GM23338 (cell line): ENCODE results near the gene MIB2. TPM values are rescaled to one million over a fixed set of nuclear protein-coding genes. Genes with fewer than 3 reads are reported as not detected.

Source experiments
- ATAC-seq: fragments of 200-7000 bp; cut with Tn5 transposase; 3 replicates; pipeline ENCODE4 v1.9.1; 2020
- DNase-seq: peaks from one replicate; pipeline ENCODE4 v3.0.0-alpha.2; 2015; ENCODE audit warnings: low spot score
- H2AFZ ChIP-seq: fragments of 200-600 bp; sonication (generic); 2 replicates; pipeline ENCODE4 v1.8.0; 2016; ENCODE audit warnings: antibody characterized with exemption, mild to moderate bottlenecking, moderate library complexity
- H3F3A ChIP-seq: fragments of 200-600 bp; sonication (generic); replicated peaks from 2 replicates; pipeline ENCODE4 v1.8.0; 2017; ENCODE audit warnings: antibody characterized with exemption, mixed run types, low read depth
- H3K27ac ChIP-seq: fragments of 200-600 bp; sonication (generic); 2 replicates; pipeline ENCODE4 v1.6.1; 2016; ENCODE audit warnings: low read depth
- H3K27me3 ChIP-seq: fragments of 200-600 bp; sonication (generic); 2 replicates; pipeline ENCODE4 v1.8.0; 2016; ENCODE audit warnings: mild to moderate bottlenecking, mixed run types, moderate library complexity; ENCODE audit not compliant: insufficient read depth
- H3K36me3 ChIP-seq: fragments of 200-600 bp; sonication (generic); 2 replicates; pipeline ENCODE4 v1.8.0; 2016; ENCODE audit warnings: mild to moderate bottlenecking; ENCODE audit not compliant: insufficient read depth
- H3K4me1 ChIP-seq: fragments of 200-600 bp; sonication (generic); 2 replicates; pipeline ENCODE4 v1.8.0; 2016; ENCODE audit warnings: mild to moderate bottlenecking, moderate library complexity; ENCODE audit not compliant: insufficient read depth
- H3K4me2 ChIP-seq: fragments of 200-600 bp; sonication (generic); 2 replicates; pipeline ENCODE4 v1.7.1; 2017; ENCODE audit warnings: mixed run types
- H3K4me3 ChIP-seq: fragments of 200-600 bp; sonication (generic); 2 replicates; pipeline ENCODE4 v1.6.1; 2016; ENCODE audit warnings: mixed run types
- H3K79me2 ChIP-seq: fragments of 200-600 bp; sonication (generic); replicated peaks from 2 replicates; pipeline ENCODE4 v1.8.0; 2017; ENCODE audit warnings: mild to moderate bottlenecking; ENCODE audit not compliant: insufficient read depth
- H3K9me2 ChIP-seq: fragments of 200-600 bp; sonication (generic); 2 replicates; pipeline ENCODE4 v1.8.0; 2017; ENCODE audit not compliant: insufficient read depth
- H4K20me1 ChIP-seq: fragments of 200-600 bp; sonication (generic); replicated peaks from 2 replicates; pipeline ENCODE4 v1.8.0; 2017; ENCODE audit warnings: mild to moderate bottlenecking; ENCODE audit not compliant: insufficient read depth
- H3K27ac Mint-ChIP-seq: 2 replicates; pipeline ENCODE4 v1.8.0; 2020; ENCODE audit warnings: inconsistent platforms, mild to moderate bottlenecking, moderate library complexity, mixed read lengths
- H3K27me3 Mint-ChIP-seq: 3 replicates; pipeline ENCODE4 v1.8.0; 2022; ENCODE audit warnings: low read depth, mild to moderate bottlenecking, moderate library complexity, mixed read lengths, inconsistent platforms; ENCODE audit not compliant: insufficient read depth, poor library complexity
- H3K36me3 Mint-ChIP-seq: 3 replicates; pipeline ENCODE4 v1.8.0; 2021; ENCODE audit warnings: low read depth, mild to moderate bottlenecking, inconsistent platforms, moderate library complexity, mixed read lengths
- H3K4me1 Mint-ChIP-seq: 3 replicates; pipeline ENCODE4 v1.8.0; 2020; ENCODE audit warnings: mild to moderate bottlenecking, inconsistent platforms, mixed read lengths
- H3K4me3 Mint-ChIP-seq: 3 replicates; pipeline ENCODE4 v1.8.0; 2021; ENCODE audit warnings: moderate library complexity, mild to moderate bottlenecking, inconsistent platforms, mixed read lengths
- H3K9me3 Mint-ChIP-seq: 3 replicates; pipeline ENCODE4 v1.8.0; 2020; ENCODE audit warnings: moderate library complexity, mild to moderate bottlenecking, inconsistent platforms, mixed read lengths
- CREB1 ChIP-seq: fragments of 250-450 bp; sonication (Bioruptor Pico); IDR thresholded peaks from 2 replicates; pipeline ENCODE4 v1.5.0; 2020; ENCODE audit warnings: low read depth, mild to moderate bottlenecking, moderate library complexity
- EZH2phosphoT487 ChIP-seq: fragments of 200-600 bp; sonication (generic); IDR thresholded peaks from one replicate; pipeline ENCODE4 v1.8.1; 2018; ENCODE audit warnings: antibody characterized with exemption; ENCODE audit not compliant: unreplicated experiment
- STAT1 ChIP-seq: IDR thresholded peaks from one replicate; pipeline ENCODE4 v1.6.1; 2016; ENCODE audit warnings: antibody characterized with exemption; ENCODE audit not compliant: unreplicated experiment
- ZNF114 ChIP-seq: fragments of 250-450 bp; sonication (Bioruptor Pico); IDR thresholded peaks from 2 replicates; pipeline ENCODE4 v1.5.0; 2020; ENCODE audit warnings: mild to moderate bottlenecking, moderate library complexity
- polyA plus RNA-seq: library from polyadenylated mRNA; unstranded; fragments of >200 nt; fragmentation: Nextera tagmentation; extraction: Ambion mirVana; gene quantifications from 2 replicates; pipeline ENCODE4 v1.2.1, GENCODE V29; 2016
- total RNA-seq: library from RNA; depleted of rRNA; stranded (reverse); fragments of >200 nt; shearing (Covaris generic); gene quantifications from 2 replicates; pipeline ENCODE4 v1.2.3, GENCODE V29; 2014
- TF ChIP-seq, protein P1 (sequence below): fragments of 250-450 bp; sonication (Bioruptor Pico); IDR thresholded peaks from 2 replicates; pipeline ENCODE4 v1.5.0; 2020; ENCODE audit warnings: mild to moderate bottlenecking, moderate library complexity
- TF ChIP-seq, protein P2 (sequence below), 2 experiments: fragments of 200-600 bp in 1 of 2; sonication (generic) in 1 of 2; conservative IDR thresholded peaks; 2 replicates each; pipeline versions ENCODE4 v1.5.1 to v1.6.1; 2016 to 2017; ENCODE audit warnings: antibody characterized with exemption in 2 of 2, low read depth in 2 of 2, mild to moderate bottlenecking in 2 of 2, moderate library complexity in 1 of 2

The MIB2 gene
- total and polyA plus RNA-seq, 2 experiments from 2014 or later, result 82.6 to 104 TPM

DNA sequence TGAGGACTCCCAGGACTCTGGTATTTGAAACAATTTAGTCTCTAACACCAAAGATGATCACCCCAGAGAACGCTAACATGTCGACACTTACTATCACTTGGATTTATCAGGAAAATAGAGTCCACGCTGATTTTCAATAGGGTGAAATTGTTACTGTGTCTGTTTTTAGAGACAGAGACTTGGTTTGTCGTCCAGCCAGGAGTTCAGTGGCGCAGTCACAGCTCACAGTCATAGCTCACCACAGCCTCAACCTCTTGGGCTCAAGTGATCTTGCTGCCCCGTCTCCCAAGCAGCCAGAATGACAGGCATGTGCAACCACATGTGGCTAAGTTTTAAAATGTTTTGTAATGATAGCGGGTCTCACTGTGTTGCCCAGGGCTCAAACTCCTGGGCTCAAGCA is 46.0 kb upstream of the MIB2 start (continued):
- TF ChIP-seq, protein P1, sequence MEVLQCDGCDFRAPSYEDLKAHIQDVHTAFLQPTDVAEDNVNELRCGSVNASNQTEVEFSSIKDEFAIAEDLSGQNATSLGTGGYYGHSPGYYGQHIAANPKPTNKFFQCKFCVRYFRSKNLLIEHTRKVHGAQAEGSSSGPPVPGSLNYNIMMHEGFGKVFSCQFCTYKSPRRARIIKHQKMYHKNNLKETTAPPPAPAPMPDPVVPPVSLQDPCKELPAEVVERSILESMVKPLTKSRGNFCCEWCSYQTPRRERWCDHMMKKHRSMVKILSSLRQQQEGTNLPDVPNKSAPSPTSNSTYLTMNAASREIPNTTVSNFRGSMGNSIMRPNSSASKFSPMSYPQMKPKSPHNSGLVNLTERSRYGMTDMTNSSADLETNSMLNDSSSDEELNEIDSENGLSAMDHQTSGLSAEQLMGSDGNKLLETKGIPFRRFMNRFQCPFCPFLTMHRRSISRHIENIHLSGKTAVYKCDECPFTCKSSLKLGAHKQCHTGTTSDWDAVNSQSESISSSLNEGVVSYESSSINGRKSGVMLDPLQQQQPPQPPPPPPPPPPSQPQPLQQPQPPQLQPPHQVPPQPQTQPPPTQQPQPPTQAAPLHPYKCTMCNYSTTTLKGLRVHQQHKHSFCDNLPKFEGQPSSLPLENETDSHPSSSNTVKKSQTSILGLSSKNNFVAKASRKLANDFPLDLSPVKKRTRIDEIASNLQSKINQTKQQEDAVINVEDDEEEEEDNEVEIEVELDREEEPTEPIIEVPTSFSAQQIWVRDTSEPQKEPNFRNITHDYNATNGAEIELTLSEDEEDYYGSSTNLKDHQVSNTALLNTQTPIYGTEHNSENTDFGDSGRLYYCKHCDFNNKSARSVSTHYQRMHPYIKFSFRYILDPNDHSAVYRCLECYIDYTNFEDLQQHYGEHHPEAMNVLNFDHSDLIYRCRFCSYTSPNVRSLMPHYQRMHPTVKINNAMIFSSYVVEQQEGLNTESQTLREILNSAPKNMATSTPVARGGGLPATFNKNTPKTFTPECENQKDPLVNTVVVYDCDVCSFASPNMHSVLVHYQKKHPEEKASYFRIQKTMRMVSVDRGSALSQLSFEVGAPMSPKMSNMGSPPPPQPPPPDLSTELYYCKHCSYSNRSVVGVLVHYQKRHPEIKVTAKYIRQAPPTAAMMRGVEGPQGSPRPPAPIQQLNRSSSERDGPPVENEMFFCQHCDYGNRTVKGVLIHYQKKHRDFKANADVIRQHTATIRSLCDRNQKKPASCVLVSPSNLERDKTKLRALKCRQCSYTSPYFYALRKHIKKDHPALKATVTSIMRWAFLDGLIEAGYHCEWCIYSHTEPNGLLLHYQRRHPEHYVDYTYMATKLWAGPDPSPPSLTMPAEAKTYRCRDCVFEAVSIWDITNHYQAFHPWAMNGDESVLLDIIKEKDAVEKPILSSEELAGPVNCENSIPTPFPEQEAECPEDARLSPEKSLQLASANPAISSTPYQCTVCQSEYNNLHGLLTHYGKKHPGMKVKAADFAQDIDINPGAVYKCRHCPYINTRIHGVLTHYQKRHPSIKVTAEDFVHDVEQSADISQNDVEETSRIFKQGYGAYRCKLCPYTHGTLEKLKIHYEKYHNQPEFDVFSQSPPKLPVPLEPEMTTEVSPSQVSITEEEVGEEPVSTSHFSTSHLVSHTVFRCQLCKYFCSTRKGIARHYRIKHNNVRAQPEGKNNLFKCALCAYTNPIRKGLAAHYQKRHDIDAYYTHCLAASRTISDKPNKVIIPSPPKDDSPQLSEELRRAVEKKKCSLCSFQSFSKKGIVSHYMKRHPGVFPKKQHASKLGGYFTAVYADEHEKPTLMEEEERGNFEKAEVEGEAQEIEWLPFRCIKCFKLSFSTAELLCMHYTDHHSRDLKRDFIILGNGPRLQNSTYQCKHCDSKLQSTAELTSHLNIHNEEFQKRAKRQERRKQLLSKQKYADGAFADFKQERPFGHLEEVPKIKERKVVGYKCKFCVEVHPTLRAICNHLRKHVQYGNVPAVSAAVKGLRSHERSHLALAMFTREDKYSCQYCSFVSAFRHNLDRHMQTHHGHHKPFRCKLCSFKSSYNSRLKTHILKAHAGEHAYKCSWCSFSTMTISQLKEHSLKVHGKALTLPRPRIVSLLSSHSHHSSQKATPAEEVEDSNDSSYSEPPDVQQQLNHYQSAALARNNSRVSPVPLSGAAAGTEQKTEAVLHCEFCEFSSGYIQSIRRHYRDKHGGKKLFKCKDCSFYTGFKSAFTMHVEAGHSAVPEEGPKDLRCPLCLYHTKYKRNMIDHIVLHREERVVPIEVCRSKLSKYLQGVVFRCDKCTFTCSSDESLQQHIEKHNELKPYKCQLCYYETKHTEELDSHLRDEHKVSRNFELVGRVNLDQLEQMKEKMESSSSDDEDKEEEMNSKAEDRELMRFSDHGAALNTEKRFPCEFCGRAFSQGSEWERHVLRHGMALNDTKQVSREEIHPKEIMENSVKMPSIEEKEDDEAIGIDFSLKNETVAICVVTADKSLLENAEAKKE (CRISPR knock-in tag), result no peak
- no peak for TF ChIP-seq EZH2phosphoT487

DNA sequence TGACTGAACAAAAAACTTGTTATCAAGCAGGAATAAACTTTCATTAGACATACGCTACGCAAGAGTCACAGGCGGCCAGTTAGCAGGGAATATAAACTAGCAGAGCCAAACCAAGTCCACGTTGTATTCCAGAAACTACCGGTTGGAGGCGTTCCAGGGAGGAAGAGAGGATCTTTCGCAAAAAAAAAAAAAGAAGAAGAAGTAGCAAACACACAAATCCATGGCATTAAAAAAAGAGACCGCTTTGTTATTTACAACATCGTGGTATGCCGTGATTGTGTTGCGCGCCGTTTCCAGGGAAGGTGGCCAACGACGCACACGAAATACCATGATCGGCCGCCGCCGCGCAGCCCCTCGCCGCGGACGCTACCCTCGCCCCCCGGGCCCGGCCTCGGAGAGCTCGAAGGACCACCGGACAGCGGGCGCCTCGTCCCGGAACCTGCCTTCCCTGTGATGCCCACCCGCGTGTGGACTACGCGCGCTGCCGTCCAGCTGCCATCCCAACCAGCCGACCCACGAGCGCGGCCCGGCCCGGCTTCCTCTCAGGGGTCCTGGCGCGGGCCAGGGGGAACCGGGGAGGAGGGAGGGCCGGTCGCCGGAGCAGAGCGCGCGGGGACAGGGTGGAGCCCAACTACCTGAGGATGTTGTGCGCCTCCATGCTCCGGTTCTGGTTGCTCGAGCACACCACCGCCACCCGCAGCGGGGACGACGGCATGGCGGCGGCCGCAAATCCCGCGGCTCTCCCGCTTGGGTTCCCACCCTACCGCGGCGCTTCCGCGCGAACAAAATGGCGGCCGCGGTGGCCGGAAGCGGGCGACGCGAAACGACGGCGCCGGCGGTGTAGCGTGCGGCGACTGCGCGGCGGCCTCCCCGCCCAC is 41.2 kb upstream of the MIB2 start:
- Histone ChIP-seq H4K20me1 (peaks cover 26% of the 10 kb centered on the region), H3K4me1 (0 out of 2 replicates have a peak, but pooled peaks cover 2% of the 10 kb centered on the region), H3K36me3 (peaks cover 9% of the 10 kb centered on the region; the same call in 1 of the 2 replicates), H3K27ac (peak overlapping the region; percentile 81), H3F3A (peaks cover 22% of the 10 kb centered on the region), H3K27me3 (no peaks in the 10 kb centered on the region), H3K4me2 (peak overlapping the region; percentile 92), H3K79me2 (peaks cover 52% of the 10 kb centered on the region), H2AFZ (no peak overlapping the region), H3K4me3 (peak overlapping the region; percentile 73), H3K9me2 (0 out of 2 replicates have a peak, but pooled peaks cover 3% of the 10 kb centered on the region)
- H3K27me3 Mint-ChIP-seq, result peaks cover 19% of the 10 kb centered on the region
- peak overlapping the region; percentile 92 for H3K4me3 Mint-ChIP-seq
- DNase-seq, result peak; percentile 76
- H3K27ac Mint-ChIP-seq, result peak overlapping the region; percentile 98
- H3K36me3 Mint-ChIP-seq, result peaks cover 34% of the 10 kb centered on the region
- ATAC-seq, result peak; percentile 59
- peaks cover 13% of the 10 kb centered on the region for H3K4me1 Mint-ChIP-seq
- peaks cover 6% of the 10 kb centered on the region; the same call in 1 of the 3 replicates for H3K9me3 Mint-ChIP-seq
- TF ChIP-seq STAT1 (no peak), CREB1 (CRISPR knock-in tag) (no peak), ZNF114 (CRISPR knock-in tag) (no peak)
- TF ChIP-seq, protein P2, sequence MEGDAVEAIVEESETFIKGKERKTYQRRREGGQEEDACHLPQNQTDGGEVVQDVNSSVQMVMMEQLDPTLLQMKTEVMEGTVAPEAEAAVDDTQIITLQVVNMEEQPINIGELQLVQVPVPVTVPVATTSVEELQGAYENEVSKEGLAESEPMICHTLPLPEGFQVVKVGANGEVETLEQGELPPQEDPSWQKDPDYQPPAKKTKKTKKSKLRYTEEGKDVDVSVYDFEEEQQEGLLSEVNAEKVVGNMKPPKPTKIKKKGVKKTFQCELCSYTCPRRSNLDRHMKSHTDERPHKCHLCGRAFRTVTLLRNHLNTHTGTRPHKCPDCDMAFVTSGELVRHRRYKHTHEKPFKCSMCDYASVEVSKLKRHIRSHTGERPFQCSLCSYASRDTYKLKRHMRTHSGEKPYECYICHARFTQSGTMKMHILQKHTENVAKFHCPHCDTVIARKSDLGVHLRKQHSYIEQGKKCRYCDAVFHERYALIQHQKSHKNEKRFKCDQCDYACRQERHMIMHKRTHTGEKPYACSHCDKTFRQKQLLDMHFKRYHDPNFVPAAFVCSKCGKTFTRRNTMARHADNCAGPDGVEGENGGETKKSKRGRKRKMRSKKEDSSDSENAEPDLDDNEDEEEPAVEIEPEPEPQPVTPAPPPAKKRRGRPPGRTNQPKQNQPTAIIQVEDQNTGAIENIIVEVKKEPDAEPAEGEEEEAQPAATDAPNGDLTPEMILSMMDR (conservative IDR thresholded peaks at IDR 0.05; ENCODE audit: low read depth in 2 of 2), result peak; percentile 36 to 46
